GM15510 (cell line): Measurements from ENCODE around the gene OR2A7.
"Not testable (repeated sequence)": the region's sequence is repeated elsewhere in the genome, so short reads cannot be mapped to it uniquely, and the experiment has no call there.

Experiments
- POLR2A ChIP-seq: IDR thresholded peaks from 3 replicates; pipeline ENCODE4 v1.6.1; 2011; ENCODE audit warnings: borderline replicate concordance; ENCODE audit not compliant: insufficient read length; ENCODE audit errors: extremely low read depth

Gene OR2A7, protein sequence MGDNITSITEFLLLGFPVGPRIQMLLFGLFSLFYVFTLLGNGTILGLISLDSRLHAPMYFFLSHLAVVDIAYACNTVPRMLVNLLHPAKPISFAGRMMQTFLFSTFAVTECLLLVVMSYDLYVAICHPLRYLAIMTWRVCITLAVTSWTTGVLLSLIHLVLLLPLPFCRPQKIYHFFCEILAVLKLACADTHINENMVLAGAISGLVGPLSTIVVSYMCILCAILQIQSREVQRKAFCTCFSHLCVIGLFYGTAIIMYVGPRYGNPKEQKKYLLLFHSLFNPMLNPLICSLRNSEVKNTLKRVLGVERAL

DNA sequence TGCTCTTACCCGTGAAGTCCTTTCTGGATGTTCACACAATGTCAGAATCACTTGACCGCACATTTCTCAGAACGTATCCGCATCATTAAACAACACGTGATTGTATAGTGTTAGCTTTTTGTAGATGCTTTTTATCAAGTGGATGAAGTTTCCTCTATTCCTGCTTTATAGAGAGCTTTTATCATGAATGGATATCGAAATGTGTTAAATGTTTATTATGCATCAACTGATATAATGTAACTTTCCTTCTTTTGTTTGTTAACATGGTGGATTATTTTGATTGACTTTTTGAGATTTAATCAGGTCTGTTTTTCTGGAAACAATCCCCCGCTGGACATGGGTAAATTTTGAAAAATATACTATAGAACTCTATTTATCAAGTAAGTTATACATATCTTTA lies at the start of gene OR2A7:
Gene OR2A7 (minus strand): TSS at position 101 of the 400 bp plus-strand sequence. CDS start 5,164 bp downstream, outside the sequence.
- TF ChIP-seq POLR2A = not testable (repeated sequence)

DNA sequence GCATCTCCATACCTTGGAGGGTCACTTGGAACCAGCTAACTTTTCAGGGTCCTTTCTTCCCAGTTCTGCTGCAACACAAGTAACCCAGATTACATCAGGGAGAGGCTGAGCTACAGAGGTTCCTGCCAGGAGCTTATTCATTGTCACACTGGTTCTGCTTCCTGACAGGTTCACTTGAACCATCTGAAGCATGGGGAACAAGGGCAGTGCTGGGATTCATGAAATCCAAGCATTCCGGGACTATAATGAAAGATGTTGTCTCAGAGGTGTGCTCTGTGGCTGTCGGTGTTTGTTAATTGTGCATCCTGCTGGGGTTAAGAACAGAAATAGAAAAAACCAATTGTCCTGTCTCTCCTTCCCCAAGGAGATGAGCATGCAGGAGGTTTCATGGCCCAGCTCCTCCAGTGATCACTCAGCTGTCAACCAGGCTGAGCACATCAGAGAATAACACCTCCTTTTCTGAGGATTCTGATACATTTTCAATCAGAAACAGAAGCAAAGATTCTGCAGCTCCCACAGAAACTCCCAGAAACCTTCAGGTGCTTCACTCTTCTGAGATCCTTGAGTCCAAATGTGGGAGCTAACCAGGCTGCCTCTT lies 47.4 kb upstream of the OR2A7 start, which contains the start of gene OR2A1:
Gene OR2A1 (plus strand): TSS at position 548 of the 598 bp plus-strand sequence. CDS start 5,706 bp downstream, outside the sequence.
- TF ChIP-seq POLR2A = not testable (repeated sequence)

DNA sequence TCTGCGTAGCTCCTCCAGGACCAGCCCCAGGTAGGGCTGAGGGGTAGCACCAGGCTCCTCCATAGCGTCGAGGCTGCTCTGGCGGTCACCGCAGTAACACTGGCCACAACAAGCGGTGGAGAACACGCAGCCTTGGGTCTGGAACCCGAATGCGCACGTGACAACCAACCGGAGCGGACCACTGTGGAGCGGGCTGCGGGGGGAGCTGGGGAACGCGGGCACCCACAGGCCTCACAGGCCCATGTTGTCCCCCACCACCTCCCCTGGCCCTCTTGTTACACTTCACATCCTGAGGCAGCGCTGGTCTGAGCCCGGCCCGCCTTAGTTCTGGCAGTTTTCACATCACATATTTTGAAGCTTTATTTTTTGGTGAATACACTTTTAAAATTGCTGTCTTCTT lies 4.6 kb upstream of the OR2A7 start, which contains the start of gene CTAGE8:
Gene CTAGE8 (minus strand): TSS at position 101 of the 400 bp plus-strand sequence. CDS start 38 bp downstream, at position 63.
- TF ChIP-seq POLR2A = not testable (repeated sequence)

DNA sequence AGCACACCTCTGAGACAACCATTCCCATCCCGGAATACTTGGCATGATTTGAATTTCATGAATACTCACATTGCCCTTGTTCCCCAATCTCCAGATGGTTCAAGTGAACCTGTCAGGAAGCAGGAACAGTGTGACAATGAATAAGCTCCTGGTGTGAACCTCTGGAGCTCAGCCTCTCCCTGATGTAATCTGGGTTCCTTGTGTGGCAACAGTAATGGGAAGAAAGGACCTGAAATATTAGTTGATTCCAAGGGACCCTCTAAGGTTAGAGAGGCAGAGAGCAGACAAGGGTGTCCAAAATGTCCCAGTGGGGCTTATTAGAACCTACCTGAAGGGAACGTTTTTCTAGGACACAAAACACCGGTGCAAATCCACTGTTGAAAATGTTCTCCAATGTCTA lies 8.5 kb downstream of the OR2A7 start:
- TF ChIP-seq POLR2A = no peak

DNA sequence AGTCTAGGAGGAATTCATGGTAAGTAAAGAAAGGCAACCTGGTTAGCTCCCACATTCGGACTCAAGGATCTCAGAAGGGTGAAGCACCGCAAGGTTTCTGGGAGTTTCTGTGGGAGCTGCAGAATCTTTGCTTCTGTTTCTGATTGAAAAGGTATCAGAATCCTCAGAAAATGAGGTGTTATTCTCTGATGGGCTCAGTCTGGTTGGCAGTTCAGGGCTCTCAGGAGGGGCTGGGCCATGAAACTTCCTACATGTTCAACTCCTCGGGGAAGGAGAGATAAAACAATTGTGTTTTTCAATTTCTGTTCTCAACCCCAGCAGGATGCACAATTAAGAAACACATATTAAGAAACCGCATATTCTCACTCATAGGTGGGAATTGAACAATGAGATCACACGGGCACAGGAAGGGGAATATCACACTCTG lies 9.1 kb downstream of the OR2A7 start:
- no peak for TF ChIP-seq POLR2A

DNA sequence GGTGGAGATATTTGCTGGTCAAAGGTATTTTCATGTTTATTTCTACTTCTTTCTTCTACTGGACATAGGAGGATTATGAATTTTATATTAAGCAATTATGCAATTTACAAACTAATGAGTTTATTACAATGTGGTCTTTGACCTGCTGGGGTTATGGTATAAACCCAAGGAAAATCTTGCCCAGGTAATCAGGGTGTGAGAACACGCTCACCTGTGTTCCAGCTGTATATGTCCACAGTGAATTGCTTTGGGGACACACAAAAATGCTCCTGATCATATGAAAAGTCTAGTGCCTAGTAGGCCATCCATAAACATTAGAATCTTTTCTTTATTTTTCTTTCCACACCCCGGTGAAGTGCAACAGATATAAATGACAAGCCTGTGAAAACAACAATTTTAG lies 25.2 kb downstream of the OR2A7 start, which contains the start of gene OR2A42:
Gene OR2A42 (minus strand): TSS at position 241 of the 400 bp plus-strand sequence. CDS start 6,762 bp downstream, outside the sequence.
- not testable (repeated sequence) for TF ChIP-seq POLR2A
